Measurements from ENCODE around the gene BAZ2A. TPM values are rescaled to one million over a fixed set of nuclear protein-coding genes. Genes with fewer than 3 reads are reported as not detected.

The BAZ2A gene
- total RNA-seq, 1 experiment from 2014 or later: 42.9 TPM

Other genes starting within 250 kb of the BAZ2A start
- 32.3 and 36.2 TPM in 2 replicates for gene TIMELESS, start 180.9 kb downstream of the BAZ2A start, total RNA-seq (2014; rRNA removed; shearing (Covaris generic))
- not detected in 2 replicates for gene MIP, start 175.7 kb downstream of the BAZ2A start, total RNA-seq (2014; rRNA removed; shearing (Covaris generic))
- gene SPRYD4, start 161.7 kb downstream of the BAZ2A start, total RNA-seq (2014; rRNA removed; shearing (Covaris generic)): 3.0 and 3.7 TPM in 2 replicates
- not detected in 2 replicates for gene GLS2, start 142.2 kb downstream of the BAZ2A start, total RNA-seq (2014; rRNA removed; shearing (Covaris generic))
- 9.3 and 9.4 TPM in 2 replicates for gene RBMS2, start 108.5 kb downstream of the BAZ2A start, total RNA-seq (2014; rRNA removed; shearing (Covaris generic))
- gene ATP5F1B, start 15.7 kb upstream of the BAZ2A start, total RNA-seq (2014; rRNA removed; shearing (Covaris generic)): 698 and 730 TPM in 2 replicates
- gene PTGES3, start 58.0 kb upstream of the BAZ2A start, total RNA-seq (2014; rRNA removed; shearing (Covaris generic)): 238 and 251 TPM in 2 replicates
- gene NACA, start 95.0 kb upstream of the BAZ2A start, total RNA-seq (2014; rRNA removed; shearing (Covaris generic)): 2,251 and 2,266 TPM in 2 replicates
- 47.3 and 52.3 TPM in 2 replicates for gene PRIM1, start 122.0 kb upstream of the BAZ2A start, total RNA-seq (2014; rRNA removed; shearing (Covaris generic))
- gene HSD17B6, start 133.0 kb upstream of the BAZ2A start, total RNA-seq (2014; rRNA removed; shearing (Covaris generic)): 0.43 and 0.73 TPM in 2 replicates

Measured in SJCRH30 (cell line).